HG02885 (cell line): Measurements from ENCODE around the gene F13A1.

Experiments used
- ATAC-seq: cut with Tn5 transposase; IDR thresholded peaks from one replicate; pipeline ENCODE4 v1.9.1; 2021; ENCODE audit warnings: mild to moderate bottlenecking; ENCODE audit not compliant: unreplicated experiment, poor library complexity

The F13A1 gene

GRCh38 chr6:6123803-6124202 lies 196.7 kb downstream of the F13A1 start:
- ATAC-seq, result no peak

GRCh38 chr6:6121943-6122342 lies 198.5 kb downstream of the F13A1 start:
- ATAC-seq, result no peak

GRCh38 chr6:6105472-6106036 lies 214.9 kb downstream of the F13A1 start:
- ATAC-seq, result no peak
